Cardiac septum (tissue), 1 donor: ENCODE measurements around the gene HIVEP3. TPM values are rescaled to one million over a fixed set of nuclear protein-coding genes. Genes with fewer than 3 reads are reported as not detected.

ENCODE experiments used
- DNase-seq: peaks from one replicate; pipeline ENCODE4 v3.0.0-alpha.2; 2020; ENCODE audit warnings: low spot score
- intact Hi-C: fragments of 100-400 bp; cut with DNase I; formaldehyde crosslinking; loops from one replicate; pipeline ENCODE4 v1.14.0; 2022
- total RNA-seq: library from RNA; stranded (reverse); fragmentation: NEBNext Ultra II Directional; extraction: Animal tissue kit (Norgen Biotek cat#: 25700); gene quantifications from one replicate; pipeline ENCODE4 v1.2.1, GENCODE V29; 2021
- donor health status: DM: no; HTN: no; CAD: no.

Gene HIVEP3
- total RNA-seq, 1 donor from 2014 or later, result 3.7 TPM

DNA sequence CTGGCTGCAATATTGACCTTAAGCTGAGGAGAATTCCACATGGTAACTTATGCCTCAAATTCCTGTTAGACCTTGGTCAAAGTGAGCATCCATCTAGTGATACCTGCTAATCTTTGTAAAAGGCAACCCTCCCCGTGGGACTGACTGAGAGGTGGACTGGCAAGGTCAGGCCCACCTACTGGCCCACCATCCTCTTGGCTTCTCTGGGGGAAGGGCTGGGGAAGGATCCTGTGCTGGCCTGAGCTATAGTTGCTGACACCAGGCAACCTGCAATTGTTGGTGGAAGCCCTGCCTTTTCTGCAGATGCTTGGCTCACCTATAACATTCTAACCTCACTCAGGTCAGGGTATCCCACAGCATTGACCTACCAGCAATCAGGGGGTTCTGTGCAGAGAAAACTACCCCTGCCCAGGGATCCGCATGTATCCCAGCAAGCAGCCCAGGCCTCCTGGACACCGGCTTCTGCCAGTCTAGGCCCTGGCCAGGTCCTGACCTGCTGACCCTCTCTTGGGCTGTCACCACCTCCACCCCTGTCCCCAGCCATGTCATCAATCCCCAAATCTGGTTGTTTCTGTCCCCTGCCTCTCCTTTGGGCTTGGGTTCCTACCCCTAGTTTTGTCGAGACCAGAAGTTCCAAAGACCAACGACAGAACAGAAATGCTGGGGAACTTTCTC is 326.1 kb downstream of the HIVEP3 start:
- DNase-seq, result no peak
- intact Hi-C loops, result no loop called here

DNA sequence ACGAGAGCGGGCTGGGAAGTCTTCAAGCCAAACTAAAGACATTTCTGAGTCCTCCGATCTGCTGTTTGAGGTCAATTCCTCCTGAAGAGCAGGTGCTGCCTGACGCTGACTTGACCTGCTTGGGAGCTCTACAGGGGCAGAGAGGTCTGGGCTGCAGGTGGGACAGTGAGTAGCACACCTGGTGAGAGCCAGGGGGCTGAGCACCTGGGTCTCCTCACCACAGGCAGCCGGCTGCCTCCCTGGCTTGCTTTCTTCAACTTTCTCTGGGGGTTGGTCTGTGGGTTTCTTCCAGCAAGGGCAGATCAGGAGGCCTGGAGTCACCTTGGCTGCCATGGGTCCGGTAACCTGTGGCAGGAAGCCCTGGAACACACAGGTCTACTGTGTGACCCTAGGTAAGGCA is 326.8 kb downstream of the HIVEP3 start:
- intact Hi-C loops, result no loop called here
- no peak for DNase-seq

GRCh38 chr1:41590331-41590730 is 328.4 kb downstream of the HIVEP3 start:
- intact Hi-C loops, result no loop called here
- DNase-seq, result peak; percentile 29

- peak; percentile 63 for DNase-seq
- intact Hi-C loops, result no loop called here
These were observed 329.3 kb downstream of the HIVEP3 start for GRCh38 chr1:41589395-41589794.

GRCh38 chr1:41588334-41588875 is 330.3 kb downstream of the HIVEP3 start:
- intact Hi-C loops, result no loop called here
- DNase-seq, result no peak

DNA sequence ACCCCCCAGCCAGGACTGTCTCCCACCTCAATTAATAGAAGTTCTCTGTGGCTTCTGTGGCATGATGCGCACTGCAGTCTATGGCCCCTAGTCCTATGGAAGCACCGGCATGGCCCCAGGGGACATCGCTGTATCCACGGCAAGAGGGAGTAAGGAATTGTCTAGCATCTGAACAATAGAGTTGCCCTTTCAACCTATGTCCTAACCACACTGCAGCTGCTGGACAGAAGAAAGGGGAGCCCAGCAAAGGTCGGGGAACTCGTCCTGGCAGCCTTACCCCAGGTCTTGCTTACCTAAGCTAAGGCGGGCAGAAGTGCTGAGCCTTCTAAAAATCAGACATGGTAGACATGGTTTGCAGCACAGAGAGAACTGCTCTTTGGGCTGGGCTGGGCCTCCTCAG is 330.9 kb downstream of the HIVEP3 start:
- intact Hi-C loops, result no loop called here
- DNase-seq, result no peak

DNA sequence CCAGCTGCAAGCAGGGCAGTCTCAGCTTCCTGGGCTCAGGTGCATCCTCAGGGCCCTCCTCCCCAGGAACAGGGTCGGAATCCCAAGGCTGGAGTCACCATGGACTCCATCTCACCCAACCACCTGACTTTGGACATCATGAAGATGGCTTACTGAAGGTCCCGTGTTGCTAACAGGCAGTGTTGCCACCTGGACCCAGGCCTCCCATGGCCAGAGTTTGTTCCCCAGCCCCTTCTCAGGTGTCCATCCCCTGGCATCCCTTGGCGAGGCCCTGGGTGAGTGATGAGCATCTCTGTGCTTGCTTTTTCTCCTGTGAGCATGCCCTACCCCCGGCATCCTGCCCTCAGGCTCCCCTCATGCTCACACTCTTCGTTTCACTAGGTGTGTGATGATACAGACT is 332.5 kb downstream of the HIVEP3 start:
- no peak for DNase-seq
- intact Hi-C loops, result no loop called here

- no peak for DNase-seq
- intact Hi-C loops, result no loop called here
These were observed 334.8 kb downstream of the HIVEP3 start for GRCh38 chr1:41583658-41584547.

- DNase-seq, result no peak
- intact Hi-C loops, result no loop called here
These were observed 335.7 kb downstream of the HIVEP3 start for GRCh38 chr1:41582851-41583657.

- intact Hi-C loops, result no loop called here
- no peak for DNase-seq
These were observed 336.4 kb downstream of the HIVEP3 start for GRCh38 chr1:41582351-41582750.

- intact Hi-C loops, result no loop called here
- DNase-seq, result no peak
These were observed 336.8 kb downstream of the HIVEP3 start for GRCh38 chr1:41582004-41582325.

DNA sequence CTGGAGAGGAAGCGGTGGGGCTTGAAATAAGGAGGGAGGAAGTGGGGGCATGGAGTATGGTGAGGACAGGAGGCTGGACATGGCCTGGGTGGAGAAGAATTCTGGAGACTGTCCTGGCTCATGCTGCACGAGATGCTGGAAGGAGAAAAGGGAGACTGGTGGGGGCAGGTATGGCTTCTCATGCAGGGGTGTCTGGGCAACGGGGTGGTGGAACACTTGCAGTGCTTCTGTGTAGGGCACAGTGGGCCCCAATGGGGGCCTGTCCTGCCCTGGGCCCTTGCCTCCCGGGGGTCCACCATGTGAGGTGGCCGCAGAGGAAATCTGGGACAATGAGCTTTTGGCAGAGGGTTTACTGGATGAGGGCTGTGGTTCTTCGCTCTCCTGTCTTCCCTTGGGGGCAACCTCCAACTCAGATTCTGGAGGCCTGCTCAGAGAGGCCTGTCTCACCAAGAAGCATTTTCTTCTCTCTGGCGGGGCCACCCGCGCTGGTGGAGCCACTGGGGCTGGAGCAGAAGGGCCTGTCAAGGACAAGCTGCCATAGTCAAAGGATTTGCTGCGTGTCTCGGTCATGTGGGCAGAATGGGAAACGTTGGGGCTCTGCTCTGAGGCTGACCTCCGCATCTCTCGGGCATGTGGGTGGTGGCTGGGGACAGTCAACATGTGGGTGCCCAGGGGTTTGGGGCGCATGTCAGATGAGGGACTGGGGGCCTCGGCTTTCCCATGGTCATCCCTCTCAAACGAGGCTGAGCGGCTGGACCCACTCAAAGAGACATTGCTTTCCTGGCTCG is 337.3 kb downstream of the HIVEP3 start:
- no peak for DNase-seq
- intact Hi-C loops, result no loop called here

DNA sequence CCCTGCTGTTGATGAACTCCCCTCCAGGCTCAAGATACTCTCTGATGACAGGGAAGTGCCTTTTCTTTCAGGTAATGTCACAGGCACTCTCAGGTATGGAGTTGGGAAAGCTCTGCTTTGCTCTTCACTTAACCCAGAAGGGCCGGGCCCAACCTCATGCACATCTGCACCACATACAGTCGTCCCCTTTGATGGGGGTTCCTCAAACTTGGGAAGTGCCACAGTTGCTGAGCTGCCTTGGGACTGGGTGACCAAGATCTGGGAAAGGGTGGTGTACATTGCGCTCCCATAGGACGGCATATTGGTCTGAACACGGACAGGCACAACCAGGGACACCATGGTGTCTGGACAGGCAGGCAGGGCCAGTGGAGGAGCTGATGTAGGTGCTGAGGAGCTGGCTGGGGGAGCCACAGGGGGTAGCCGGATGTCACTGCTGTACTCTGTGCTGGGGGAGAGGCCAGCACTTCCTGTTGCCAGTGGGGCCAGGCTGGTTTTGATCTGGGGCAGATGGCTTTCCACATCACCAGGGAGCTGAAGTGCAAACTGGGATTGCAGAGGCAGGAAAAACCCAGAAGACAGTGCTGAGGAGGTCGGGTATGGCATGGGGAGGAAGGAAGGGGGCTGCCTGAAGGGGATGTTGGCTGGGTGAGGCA is 338.1 kb downstream of the HIVEP3 start:
- DNase-seq, result no peak
- intact Hi-C loops, result no loop called here

- intact Hi-C loops, result no loop called here
- no peak for DNase-seq
These were observed 338.7 kb downstream of the HIVEP3 start for GRCh38 chr1:41580021-41580420.

- intact Hi-C loops, result loop anchor here (10.0 kb wide), 1 partner anchor 596 kb away; no protein-coding TSS in a partner anchor
- DNase-seq, result no peak
These were observed 339.9 kb downstream of the HIVEP3 start for GRCh38 chr1:41578712-41579335.

DNA sequence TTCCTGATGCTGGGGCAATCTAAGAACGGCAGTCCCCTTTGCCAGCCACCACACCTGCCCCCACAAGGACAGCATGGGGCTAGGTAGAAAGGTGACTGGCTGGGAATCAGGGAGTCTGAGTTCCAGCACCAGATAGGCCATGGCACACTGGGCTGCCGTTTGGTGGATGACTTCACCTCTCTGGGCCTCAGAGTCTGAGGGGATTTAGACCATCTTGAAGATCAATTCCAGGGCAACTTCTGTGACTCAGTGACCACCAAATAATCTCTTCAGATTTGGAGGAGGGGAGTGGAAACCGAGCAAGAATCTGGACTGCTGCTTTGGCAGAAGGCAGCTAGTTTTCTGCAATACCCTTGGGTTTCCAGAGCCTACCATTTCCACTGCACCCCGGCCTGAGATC is 342.1 kb downstream of the HIVEP3 start:
- intact Hi-C loops, result loop anchor here (10.0 kb wide), 1 partner anchor 598 kb away; no protein-coding TSS in a partner anchor
- no peak for DNase-seq

- intact Hi-C loops, result loop anchor here (10.0 kb wide), 1 partner anchor 599 kb away; no protein-coding TSS in a partner anchor
- DNase-seq, result no peak
These were observed 342.5 kb downstream of the HIVEP3 start for GRCh38 chr1:41576206-41576605.

DNA sequence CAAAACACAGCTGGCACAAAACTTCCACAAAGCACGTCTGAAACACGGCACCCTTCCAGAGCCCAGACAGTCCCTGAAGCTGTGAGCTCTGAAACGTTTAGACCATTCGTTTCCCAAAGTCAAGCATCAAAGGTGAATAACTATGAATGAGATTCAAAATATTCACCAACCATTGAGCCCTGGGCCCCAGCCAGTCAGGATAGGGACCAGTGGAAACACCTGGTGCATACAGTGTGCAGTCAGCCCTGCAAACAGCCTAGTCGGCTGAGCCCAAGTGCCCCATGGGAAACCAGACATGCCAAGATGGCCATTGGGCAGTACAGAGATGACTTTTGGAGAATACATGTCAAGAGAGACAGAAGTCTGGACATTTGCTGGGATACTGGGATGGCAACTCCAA is 343.9 kb downstream of the HIVEP3 start:
- intact Hi-C loops, result loop anchor here (5.0 to 10.0 kb wide), 3 partner anchors 58 to 600 kb away; no protein-coding TSS in a partner anchor
- DNase-seq, result no peak
